Stimulated activated CD4-positive, alpha-beta T cell treated with anti-CD3 and anti-CD28 coated beads, Interleukin-1b, Interleukin-23, amount 100 ng/mL, for 1 hour (primary cell): ENCODE results near the gene USP17L29.
"Not testable (repeated sequence)": the region's sequence is repeated elsewhere in the genome, so short reads cannot be mapped to it uniquely, and the experiment has no call there.

ENCODE experiments used
- DNase-seq, 2 donors: peaks; one replicate each; pipeline ENCODE4 v3.0.0-alpha.2; 2020; ENCODE audit warnings: low read depth in 2 of 2

USP17L29 gene

DNA sequence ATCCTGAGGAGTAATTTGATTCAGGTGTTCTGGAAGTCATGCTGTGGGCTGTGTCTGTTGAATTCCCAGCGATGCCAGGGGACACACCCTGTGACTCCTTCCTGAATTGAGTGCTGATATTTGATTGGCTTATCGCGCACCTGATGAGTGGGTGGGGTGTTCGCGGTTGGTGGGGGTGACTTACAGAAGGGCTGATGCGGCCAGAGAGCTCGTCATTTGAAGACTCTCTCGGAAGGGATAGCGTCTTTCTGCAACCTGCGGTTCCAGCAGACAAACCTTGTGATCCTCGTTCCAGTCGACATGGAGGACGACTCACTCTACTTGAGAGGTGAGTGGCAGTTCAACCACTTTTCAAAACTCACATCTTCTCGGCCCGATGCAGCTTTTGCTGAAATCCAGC, at the start of gene USP17L29:
Gene USP17L29, plus strand, starts transcription at position 301 of the 400 bp plus-strand sequence. Its CDS starts 0 bp downstream, at position 301.
- not testable (repeated sequence) for DNase-seq

- DNase-seq: not testable (repeated sequence)
Measured at GRCh38 chr4:9324191-9324590, 29.2 kb upstream of the USP17L29 start.

GRCh38 chr4:9324865-9325264, 28.6 kb upstream of the USP17L29 start, which contains the start of gene USP17L24:
Gene USP17L24 (plus strand): TSS chr4:9325165. CDS start chr4:9325165, 0 bp downstream.
- DNase-seq: not testable (repeated sequence)

- not testable (repeated sequence) for DNase-seq
Measured at GRCh38 chr4:9329611-9330010, 23.8 kb upstream of the USP17L29 start, which contains the start of gene USP17L25. Gene USP17L25 (plus strand): TSS chr4:9329911. CDS start chr4:9329911, 0 bp downstream.

DNA sequence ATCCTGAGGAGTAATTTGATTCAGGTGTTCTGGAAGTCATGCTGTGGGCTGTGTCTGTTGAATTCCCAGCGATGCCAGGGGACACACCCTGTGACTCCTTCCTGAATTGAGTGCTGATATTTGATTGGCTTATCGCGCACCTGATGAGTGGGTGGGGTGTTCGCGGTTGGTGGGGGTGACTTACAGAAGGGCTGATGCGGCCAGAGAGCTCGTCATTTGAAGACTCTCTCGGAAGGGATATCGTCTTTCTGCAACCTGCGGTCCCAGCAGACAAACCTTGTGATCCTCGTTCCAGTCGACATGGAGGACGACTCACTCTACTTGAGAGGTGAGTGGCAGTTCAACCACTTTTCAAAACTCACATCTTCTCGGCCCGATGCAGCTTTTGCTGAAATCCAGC, 19.1 kb upstream of the USP17L29 start, which contains the start of gene USP17L26:
Gene USP17L26, plus strand, starts transcription at position 301 of the 400 bp plus-strand sequence. Its CDS starts 0 bp downstream, at position 301.
- not testable (repeated sequence) for DNase-seq

DNA sequence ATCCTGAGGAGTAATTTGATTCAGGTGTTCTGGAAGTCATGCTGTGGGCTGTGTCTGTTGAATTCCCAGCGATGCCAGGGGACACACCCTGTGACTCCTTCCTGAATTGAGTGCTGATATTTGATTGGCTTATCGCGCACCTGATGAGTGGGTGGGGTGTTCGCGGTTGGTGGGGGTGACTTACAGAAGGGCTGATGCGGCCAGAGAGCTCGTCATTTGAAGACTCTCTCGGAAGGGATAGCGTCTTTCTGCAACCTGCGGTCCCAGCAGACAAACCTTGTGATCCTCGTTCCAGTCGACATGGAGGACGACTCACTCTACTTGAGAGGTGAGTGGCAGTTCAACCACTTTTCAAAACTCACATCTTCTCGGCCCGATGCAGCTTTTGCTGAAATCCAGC, 14.3 kb upstream of the USP17L29 start, which contains the start of gene USP17L5:
Gene USP17L5, plus strand, starts transcription at position 301 of the 400 bp plus-strand sequence. Its CDS starts 0 bp downstream, at position 301.
- DNase-seq: not testable (repeated sequence)

GRCh38 chr4:9343848-9344247, 9.6 kb upstream of the USP17L29 start, which contains the start of gene USP17L27:
Gene USP17L27 (plus strand): TSS chr4:9344148. CDS start chr4:9344148, 0 bp downstream.
- not testable (repeated sequence) for DNase-seq

DNA sequence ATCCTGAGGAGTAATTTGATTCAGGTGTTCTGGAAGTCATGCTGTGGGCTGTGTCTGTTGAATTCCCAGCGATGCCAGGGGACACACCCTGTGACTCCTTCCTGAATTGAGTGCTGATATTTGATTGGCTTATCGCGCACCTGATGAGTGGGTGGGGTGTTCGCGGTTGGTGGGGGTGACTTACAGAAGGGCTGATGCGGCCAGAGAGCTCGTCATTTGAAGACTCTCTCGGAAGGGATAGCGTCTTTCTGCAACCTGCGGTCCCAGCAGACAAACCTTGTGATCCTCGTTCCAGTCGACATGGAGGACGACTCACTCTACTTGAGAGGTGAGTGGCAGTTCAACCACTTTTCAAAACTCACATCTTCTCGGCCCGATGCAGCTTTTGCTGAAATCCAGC, 4.8 kb upstream of the USP17L29 start, which contains the start of gene USP17L28:
Gene USP17L28, plus strand, starts transcription at position 301 of the 400 bp plus-strand sequence. Its CDS starts 0 bp downstream, at position 301.
- DNase-seq: not testable (repeated sequence)

DNA sequence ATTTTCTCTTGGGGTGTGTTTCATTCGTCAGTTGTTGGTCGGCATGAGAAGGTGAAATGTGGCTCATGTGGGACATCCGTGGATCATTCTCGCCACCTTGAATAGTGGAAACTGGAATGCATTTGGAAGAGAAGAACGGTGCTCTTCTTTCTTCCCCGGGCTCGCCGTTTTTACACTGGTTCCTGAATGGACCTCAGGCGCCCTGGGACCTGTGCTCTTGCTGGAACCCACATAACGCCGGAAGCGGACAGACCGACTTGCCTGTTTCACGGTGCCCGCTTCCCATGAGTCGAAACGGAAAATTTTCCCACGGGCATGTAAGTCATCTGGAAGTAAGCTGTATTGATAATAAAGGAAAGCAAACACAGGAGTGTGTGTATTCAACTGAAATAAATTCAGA, 2.6 kb upstream of the USP17L29 start:
- DNase-seq: not testable (repeated sequence)

GRCh38 chr4:9362829-9363228, 9.4 kb downstream of the USP17L29 start, which contains the start of gene USP17L30:
Gene USP17L30 (plus strand): TSS chr4:9363129. CDS start chr4:9363129, 0 bp downstream.
- DNase-seq: not testable (repeated sequence)

GRCh38 chr4:9379881-9380280, 26.4 kb downstream of the USP17L29 start:
- not testable (repeated sequence) for DNase-seq

GRCh38 chr4:9381012-9381534, 27.6 kb downstream of the USP17L29 start:
- peak; percentile 14 to 20 for DNase-seq

DNA sequence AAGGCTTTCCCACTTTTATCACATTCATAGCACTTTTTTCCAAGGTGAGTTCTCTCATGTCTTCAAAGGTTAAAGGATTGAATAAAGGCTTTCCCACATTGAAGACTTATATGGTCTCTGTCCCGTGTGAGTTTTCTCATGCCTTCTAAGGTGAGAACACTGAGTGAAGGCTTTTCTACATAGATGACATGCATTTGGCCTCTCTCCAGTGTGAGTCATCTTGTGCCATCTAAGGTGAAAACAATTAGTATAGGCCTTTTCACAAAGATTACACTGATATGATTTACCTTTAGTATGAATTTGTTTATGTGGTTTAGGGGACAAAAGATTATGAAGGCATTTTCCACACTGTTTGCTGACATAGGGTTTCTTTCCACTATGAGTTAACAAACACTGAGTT, 30.7 kb downstream of the USP17L29 start:
- no peak for DNase-seq

DNA sequence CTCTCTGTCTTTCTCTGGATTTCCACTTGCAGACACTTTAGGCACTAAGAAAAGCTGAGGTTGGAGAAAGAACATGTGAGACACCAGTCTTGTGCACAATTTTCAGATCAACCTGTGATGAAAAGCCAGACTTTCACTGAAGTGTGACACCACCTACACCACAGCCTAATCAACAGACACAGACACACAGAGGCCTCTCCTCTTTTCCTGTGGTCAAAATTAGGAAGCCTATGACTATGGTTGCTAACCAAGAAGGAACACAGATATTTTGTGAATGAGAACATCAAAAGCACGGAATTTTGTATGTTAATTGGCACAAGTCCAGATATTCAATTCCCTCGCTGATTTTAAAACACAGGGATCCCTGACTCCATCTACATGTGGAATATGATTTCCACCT, 35.6 kb downstream of the USP17L29 start:
- not testable (repeated sequence) for DNase-seq
